Measurements from ENCODE around the gene PTCHD1. TPM values are rescaled to one million over a fixed set of nuclear protein-coding genes. Genes with fewer than 3 reads are reported as not detected.
A peak's percentile ranks its signal among the peaks of the same experiment; 100 is the strongest.

PTCHD1 gene
- total RNA-seq, 1 experiment from 2014 or later = 4.3 TPM

DNA sequence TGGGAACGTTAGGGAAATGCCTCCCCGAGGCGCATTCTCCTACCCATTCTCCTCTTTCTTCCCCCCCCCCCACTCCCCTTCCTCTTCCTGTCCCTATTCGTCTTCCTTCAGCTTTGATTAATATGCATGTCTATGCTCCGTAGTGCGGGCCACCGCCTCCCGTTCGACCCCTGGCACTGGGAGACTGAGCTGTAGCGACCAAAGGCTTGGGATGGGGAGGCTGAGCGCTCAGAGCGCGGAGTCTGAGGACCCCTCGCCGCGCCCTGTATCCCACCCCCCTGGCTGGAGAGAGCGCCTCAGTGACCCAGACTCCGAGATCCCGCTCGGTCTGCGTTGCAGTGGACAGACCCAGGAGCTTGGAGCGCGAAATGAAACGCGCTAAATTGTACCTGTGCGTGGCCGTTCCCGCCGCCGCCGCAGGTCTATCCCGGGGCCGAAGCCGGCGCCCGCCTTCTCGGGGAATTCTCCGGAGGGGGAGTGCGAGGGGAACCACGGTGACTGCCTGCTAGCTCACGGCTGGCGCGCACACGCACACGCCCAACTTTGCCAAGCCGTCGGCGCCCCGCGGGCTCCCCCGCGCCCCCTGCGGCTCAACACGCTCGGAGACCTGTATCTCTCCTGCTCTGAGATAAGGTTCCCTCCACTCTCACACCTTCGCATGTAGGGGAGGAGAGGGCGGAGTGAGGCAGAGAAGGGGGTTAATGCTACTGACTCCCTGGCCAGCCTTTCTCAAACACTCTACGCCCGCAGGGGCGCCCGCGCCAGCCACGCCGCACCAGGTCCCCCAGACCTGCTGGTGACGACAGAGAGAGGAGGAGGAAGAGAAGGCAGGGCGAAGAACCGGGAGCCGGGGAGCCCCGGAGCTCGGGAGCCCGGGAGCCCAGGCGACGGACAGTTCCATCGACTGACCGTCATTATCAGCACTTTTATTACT lies 1.5 kb upstream of the PTCHD1 start:
- DNase-seq = peak; percentile 74
- Histone ChIP-seq H3K27me3 (ENCODE audit: control insufficient read depth, insufficient read depth, low read length) (peaks cover 19% of the 10 kb centered on the region), H3K36me3 (replicated peaks; ENCODE audit: control insufficient read depth, insufficient read depth, low read length) (no peaks in the 10 kb centered on the region), H3K4me3 (ENCODE audit: insufficient read depth, low read depth, low read length) (peak overlapping the region; percentile 74)

DNA sequence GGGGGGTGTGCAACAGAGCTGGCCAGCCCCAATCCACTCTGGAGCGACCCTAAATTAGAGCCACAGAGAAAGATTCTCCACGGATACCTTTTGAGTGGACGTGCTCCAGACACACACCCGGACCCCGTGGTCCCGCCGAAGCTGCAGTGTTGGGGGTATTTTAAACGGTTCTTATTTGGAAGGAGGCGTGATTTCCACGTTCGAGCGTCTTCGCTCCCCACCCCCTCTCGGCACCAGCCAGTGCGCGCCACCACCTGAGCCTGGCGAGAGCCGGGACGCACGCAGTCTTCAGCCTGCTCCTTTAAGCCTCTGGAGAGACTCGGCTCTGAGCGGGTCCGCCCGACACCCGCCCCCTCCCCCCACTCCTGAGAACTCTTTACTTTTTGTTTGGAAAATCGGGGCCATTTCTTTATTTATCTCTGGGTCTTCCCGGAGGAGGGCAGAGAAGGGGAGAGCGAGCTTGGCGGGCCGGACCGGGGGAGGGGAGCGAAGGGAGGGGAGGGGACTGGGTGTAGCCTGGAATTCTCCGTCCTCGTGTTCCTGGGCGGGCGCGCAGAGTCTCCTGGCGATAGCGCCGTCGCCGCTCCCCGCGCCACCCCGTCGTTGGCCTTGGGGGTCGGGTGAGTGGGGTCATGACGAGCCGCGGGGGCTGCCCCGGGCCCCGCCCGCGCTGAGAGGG lies 668 bp upstream of the PTCHD1 start:
- H3K4me3 ChIP-seq (ENCODE audit: insufficient read depth, low read depth, low read length) = peak overlapping the region; percentile 74
- H3K27me3 ChIP-seq (ENCODE audit: control insufficient read depth, insufficient read depth, low read length) = peaks cover 19% of the 10 kb centered on the region
- peak; percentile 86 for DNase-seq
- no peaks in the 10 kb centered on the region for H3K36me3 ChIP-seq (replicated peaks; ENCODE audit: control insufficient read depth, insufficient read depth, low read length)

DNA sequence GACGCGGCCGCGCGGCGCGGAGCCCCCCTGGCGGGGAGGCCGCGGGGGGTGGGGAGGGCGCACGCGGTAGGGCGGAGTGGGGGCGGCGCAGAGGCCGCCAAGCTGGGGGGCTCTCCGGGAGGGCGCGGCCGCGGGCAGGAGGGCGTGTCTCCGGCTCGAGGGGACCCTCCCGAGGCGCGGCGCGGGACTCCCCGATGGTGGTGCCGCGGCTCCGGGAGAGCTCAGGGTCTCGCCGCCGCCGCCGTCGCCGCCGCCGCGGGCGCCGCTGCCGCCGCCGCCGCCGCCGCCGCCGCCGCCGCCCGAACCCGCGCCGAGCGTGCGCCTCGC lies 165 bp upstream of the PTCHD1 start:
- Histone ChIP-seq H3K27me3 (ENCODE audit: control insufficient read depth, insufficient read depth, low read length) (peaks cover 19% of the 10 kb centered on the region), H3K36me3 (replicated peaks; ENCODE audit: control insufficient read depth, insufficient read depth, low read length) (no peaks in the 10 kb centered on the region), H3K4me3 (ENCODE audit: insufficient read depth, low read depth, low read length) (peak overlapping the region; percentile 74)
- no peak for DNase-seq

- H3K4me3 ChIP-seq (ENCODE audit: insufficient read depth, low read depth, low read length) = no peak overlapping the region
- no peak for DNase-seq
- H3K36me3 ChIP-seq (replicated peaks; ENCODE audit: control insufficient read depth, insufficient read depth, low read length) = no peaks in the 10 kb centered on the region
- peaks cover 16% of the 10 kb centered on the region for H3K27me3 ChIP-seq (ENCODE audit: control insufficient read depth, insufficient read depth, low read length)
These were observed 3.7 kb downstream of the PTCHD1 start for GRCh38 chrX:23338334-23338733.

DNA sequence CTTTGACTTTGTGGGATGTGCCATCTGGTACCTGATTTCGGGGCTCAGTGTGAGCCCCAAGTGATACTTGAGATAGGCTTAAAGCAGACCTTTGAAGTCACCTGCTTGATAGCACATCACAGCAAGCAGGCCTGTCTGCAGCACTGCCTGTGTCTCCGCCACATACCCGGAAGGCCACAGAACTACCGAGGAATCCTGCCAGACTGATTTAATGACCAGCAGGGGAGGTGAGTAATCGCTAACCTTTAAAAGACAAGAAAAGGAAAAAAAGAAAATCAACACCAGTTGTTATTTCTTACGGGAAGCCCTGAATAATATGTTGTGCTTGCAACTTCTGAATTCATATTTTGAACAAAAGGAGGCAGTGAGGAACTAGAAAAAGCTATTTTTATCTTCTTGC lies 6.8 kb downstream of the PTCHD1 start:
- Histone ChIP-seq H3K27me3 (ENCODE audit: control insufficient read depth, insufficient read depth, low read length) (no peaks in the 10 kb centered on the region; the same call in 1 of the 2 replicates), H3K36me3 (replicated peaks; ENCODE audit: control insufficient read depth, insufficient read depth, low read length) (no peaks in the 10 kb centered on the region), H3K4me3 (ENCODE audit: insufficient read depth, low read depth, low read length) (no peak overlapping the region)
- DNase-seq = peak; percentile 24

- no peak overlapping the region for H3K4me3 ChIP-seq (ENCODE audit: insufficient read depth, low read depth, low read length)
- DNase-seq = peak; percentile 19
- H3K36me3 ChIP-seq (replicated peaks; ENCODE audit: control insufficient read depth, insufficient read depth, low read length) = no peaks in the 10 kb centered on the region
- no peaks in the 10 kb centered on the region for H3K27me3 ChIP-seq (ENCODE audit: control insufficient read depth, insufficient read depth, low read length)
These were observed 9.7 kb downstream of the PTCHD1 start for GRCh38 chrX:23344238-23344903.

DNA sequence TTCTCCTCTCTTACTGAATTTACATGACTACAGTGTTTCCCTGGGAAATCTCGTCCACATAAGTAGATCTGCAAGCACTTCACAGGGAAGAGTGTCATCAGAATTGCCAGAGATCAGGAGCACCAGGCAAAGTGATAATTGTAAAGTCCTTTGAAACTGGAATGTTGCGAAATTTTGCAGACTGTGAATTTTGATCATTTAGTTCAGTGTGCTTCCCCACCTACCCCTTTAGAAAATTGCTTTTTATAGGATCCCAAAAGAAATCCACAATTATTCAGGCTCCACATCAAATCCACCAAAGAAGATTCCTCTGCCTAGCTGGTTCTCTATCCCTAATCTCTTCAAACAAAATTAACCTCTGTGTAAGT lies 10.2 kb downstream of the PTCHD1 start:
- no peak for DNase-seq
- no peaks in the 10 kb centered on the region for H3K36me3 ChIP-seq (replicated peaks; ENCODE audit: control insufficient read depth, insufficient read depth, low read length)
- H3K27me3 ChIP-seq (ENCODE audit: control insufficient read depth, insufficient read depth, low read length) = no peaks in the 10 kb centered on the region
- no peak overlapping the region for H3K4me3 ChIP-seq (ENCODE audit: insufficient read depth, low read depth, low read length)

GRCh38 chrX:23356189-23356588 lies 21.5 kb downstream of the PTCHD1 start:
- no peak overlapping the region for H3K4me3 ChIP-seq (ENCODE audit: insufficient read depth, low read depth, low read length)
- DNase-seq = no peak
- H3K36me3 ChIP-seq (replicated peaks; ENCODE audit: control insufficient read depth, insufficient read depth, low read length) = no peaks in the 10 kb centered on the region
- no peaks in the 10 kb centered on the region for H3K27me3 ChIP-seq (ENCODE audit: control insufficient read depth, insufficient read depth, low read length)

DNA sequence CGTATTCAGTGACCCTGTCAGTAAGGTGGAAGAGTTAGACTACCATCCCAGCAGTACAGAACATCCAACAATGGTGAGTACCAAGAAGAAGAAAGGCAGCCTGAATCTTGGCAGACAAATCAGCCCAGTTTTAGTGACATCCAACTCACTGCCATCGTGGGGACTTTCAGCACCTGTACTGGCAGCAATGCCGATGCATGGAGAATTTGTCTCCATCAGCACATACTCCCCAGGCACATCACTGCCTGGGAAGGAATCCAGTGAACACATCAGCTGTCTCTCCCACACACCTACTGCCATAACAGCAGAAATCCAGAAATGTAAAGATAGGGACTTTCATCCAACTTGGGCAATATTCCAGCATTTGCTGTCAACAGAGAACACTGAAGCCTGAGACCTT lies 29.8 kb downstream of the PTCHD1 start:
- no peaks in the 10 kb centered on the region for H3K27me3 ChIP-seq (ENCODE audit: control insufficient read depth, insufficient read depth, low read length)
- H3K4me3 ChIP-seq (ENCODE audit: insufficient read depth, low read depth, low read length) = no peak overlapping the region
- DNase-seq = no peak
- H3K36me3 ChIP-seq (replicated peaks; ENCODE audit: control insufficient read depth, insufficient read depth, low read length) = no peaks in the 10 kb centered on the region

- Histone ChIP-seq H3K27me3 (ENCODE audit: control insufficient read depth, insufficient read depth, low read length) (no peaks in the 10 kb centered on the region), H3K36me3 (replicated peaks; ENCODE audit: control insufficient read depth, insufficient read depth, low read length) (no peaks in the 10 kb centered on the region), H3K4me3 (ENCODE audit: insufficient read depth, low read depth, low read length) (no peak overlapping the region)
- no peak for DNase-seq
These were observed 30.9 kb downstream of the PTCHD1 start for GRCh38 chrX:23365541-23365940.

DNA sequence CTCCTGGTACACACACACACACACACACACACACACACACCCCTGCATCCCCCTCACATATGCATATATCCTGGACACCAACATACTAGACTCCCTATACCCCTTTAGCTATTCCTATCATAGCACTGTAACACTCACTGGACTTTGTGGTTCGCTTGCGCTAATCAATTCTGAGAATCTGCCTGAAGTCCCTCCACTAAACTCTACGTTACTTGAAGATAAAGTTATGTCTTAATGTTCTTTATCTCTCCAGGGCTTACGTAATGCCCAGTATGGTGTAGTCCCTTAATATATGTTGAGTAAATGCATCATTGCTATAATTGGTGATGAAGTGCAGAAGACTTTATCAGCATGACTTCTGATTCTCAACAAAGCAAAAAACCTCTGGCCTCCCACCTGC lies 32.3 kb downstream of the PTCHD1 start:
- DNase-seq = no peak
- Histone ChIP-seq H3K36me3 (replicated peaks; ENCODE audit: control insufficient read depth, insufficient read depth, low read length) (no peaks in the 10 kb centered on the region), H3K27me3 (ENCODE audit: control insufficient read depth, insufficient read depth, low read length) (no peaks in the 10 kb centered on the region), H3K4me3 (ENCODE audit: insufficient read depth, low read depth, low read length) (no peak overlapping the region)

DNA sequence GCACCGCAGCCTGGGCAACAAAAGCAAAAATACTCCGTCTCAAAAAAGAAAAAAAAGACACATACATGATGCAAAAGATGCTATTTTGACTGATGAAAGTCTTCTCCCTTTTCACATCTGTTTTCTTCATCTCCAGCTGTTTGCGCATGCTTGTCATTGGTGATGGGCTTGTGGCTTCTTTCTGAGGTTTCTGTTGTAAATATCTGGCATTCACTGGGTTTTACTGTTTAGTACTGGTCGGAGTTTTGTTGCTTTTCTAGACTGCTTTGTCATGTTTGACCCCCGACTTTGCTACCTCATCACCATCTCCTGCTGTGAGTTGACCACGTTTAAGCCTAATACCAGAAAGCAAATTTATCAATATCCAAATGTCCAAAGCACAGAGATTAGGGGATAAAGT lies 34.4 kb downstream of the PTCHD1 start:
- no peak for DNase-seq
- no peaks in the 10 kb centered on the region for H3K27me3 ChIP-seq (ENCODE audit: control insufficient read depth, insufficient read depth, low read length)
- H3K4me3 ChIP-seq (ENCODE audit: insufficient read depth, low read depth, low read length) = no peak overlapping the region
- H3K36me3 ChIP-seq (replicated peaks; ENCODE audit: control insufficient read depth, insufficient read depth, low read length) = no peaks in the 10 kb centered on the region

DNA sequence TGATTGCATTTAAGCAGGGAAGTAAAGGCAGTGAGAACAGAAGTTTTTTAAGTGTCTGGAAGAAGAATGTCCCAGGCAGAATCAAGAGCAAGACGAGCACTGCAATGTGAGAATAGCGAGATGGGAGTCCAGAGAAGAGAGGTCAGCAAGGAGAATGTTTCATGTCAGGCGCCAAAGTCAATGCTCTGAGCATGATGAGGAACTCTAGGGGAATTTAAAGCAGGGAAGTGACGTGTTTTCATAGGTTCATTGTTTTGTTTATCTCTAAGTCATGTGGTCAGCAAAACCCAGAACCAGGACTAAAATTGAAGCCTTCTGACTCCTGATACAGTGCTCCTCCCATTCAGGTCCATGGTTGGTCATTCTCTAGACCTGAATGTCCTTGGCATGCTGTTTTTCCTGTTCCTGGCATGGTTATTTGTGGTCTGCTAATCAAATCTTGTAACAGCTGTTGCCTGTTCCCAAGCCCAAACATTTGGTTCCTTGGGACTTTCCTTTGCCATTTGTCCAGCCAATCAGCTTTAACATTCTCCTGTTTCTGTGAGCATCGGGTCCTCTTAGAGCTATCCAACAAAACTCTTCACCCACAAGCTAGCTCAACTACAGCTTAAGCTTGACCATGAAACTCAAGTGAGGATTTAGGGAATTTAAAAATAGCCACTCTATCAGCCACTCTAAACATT lies 37.7 kb downstream of the PTCHD1 start:
- Histone ChIP-seq H3K27me3 (ENCODE audit: control insufficient read depth, insufficient read depth, low read length) (no peaks in the 10 kb centered on the region), H3K4me3 (ENCODE audit: insufficient read depth, low read depth, low read length) (no peak overlapping the region), H3K36me3 (replicated peaks; ENCODE audit: control insufficient read depth, insufficient read depth, low read length) (no peaks in the 10 kb centered on the region)
- no peak for DNase-seq

- no peaks in the 10 kb centered on the region for H3K27me3 ChIP-seq (ENCODE audit: control insufficient read depth, insufficient read depth, low read length)
- no peak for DNase-seq
- no peaks in the 10 kb centered on the region for H3K36me3 ChIP-seq (replicated peaks; ENCODE audit: control insufficient read depth, insufficient read depth, low read length)
- no peak overlapping the region for H3K4me3 ChIP-seq (ENCODE audit: insufficient read depth, low read depth, low read length)
These were observed 38.6 kb downstream of the PTCHD1 start for GRCh38 chrX:23373129-23373804.
